ENCODE data around the gene SLC7A6.

SLC7A6 gene

GRCh38 chr16:68264128-68265077 lies at the start of gene SLC7A6:
TSS of gene SLC7A6 (plus strand) at chr16:68264526. CDS start at chr16:68274727, 10,201 bp downstream.
- DNase-seq (ENCODE audit: low read depth in 2 of 2) = peak; percentile 79 to 82

GRCh38 chr16:68214726-68215125 lies 49.6 kb upstream of the SLC7A6 start:
- DNase-seq (ENCODE audit: low read depth in 2 of 2) = no peak

- DNase-seq (ENCODE audit: low read depth in 2 of 2) = no peak
Measured at GRCh38 chr16:68215302-68215701, 49.0 kb upstream of the SLC7A6 start.

GRCh38 chr16:68216240-68216639 lies 48.1 kb upstream of the SLC7A6 start:
- no peak for DNase-seq (ENCODE audit: low read depth in 2 of 2)

- DNase-seq (ENCODE audit: low read depth in 2 of 2) = no peak
Measured at GRCh38 chr16:68217506-68217905, 46.8 kb upstream of the SLC7A6 start.

GRCh38 chr16:68219725-68220351 lies 44.5 kb upstream of the SLC7A6 start:
- no peak for DNase-seq (ENCODE audit: low read depth in 2 of 2)

GRCh38 chr16:68223072-68223471 lies 41.3 kb upstream of the SLC7A6 start:
- DNase-seq (ENCODE audit: low read depth in 2 of 2) = no peak

GRCh38 chr16:68226116-68226515 lies 38.2 kb upstream of the SLC7A6 start:
- no peak for DNase-seq (ENCODE audit: low read depth in 2 of 2)

- no peak for DNase-seq (ENCODE audit: low read depth in 2 of 2)
Measured at GRCh38 chr16:68227183-68227793, 37.0 kb upstream of the SLC7A6 start.

GRCh38 chr16:68227850-68228553 lies 36.3 kb upstream of the SLC7A6 start:
- no peak for DNase-seq (ENCODE audit: low read depth in 2 of 2)

- DNase-seq (ENCODE audit: low read depth in 2 of 2) = no peak
Measured at GRCh38 chr16:68228652-68229051, 35.7 kb upstream of the SLC7A6 start.

- DNase-seq (ENCODE audit: low read depth in 2 of 2) = no peak
Measured at GRCh38 chr16:68229431-68230175, 34.7 kb upstream of the SLC7A6 start.

GRCh38 chr16:68230176-68230571 lies 34.2 kb upstream of the SLC7A6 start:
- no peak for DNase-seq (ENCODE audit: low read depth in 2 of 2)

GRCh38 chr16:68230956-68231355 lies 33.4 kb upstream of the SLC7A6 start:
- no peak for DNase-seq (ENCODE audit: low read depth in 2 of 2)

- no peak for DNase-seq (ENCODE audit: low read depth in 2 of 2)
Measured at GRCh38 chr16:68231384-68232136, 32.8 kb upstream of the SLC7A6 start.

- DNase-seq (ENCODE audit: low read depth in 2 of 2) = no peak
Measured at GRCh38 chr16:68232335-68232734, 32.0 kb upstream of the SLC7A6 start.

- DNase-seq (ENCODE audit: low read depth in 2 of 2) = no peak
Measured at GRCh38 chr16:68233085-68233834, 31.1 kb upstream of the SLC7A6 start.

GRCh38 chr16:68233835-68234187 lies 30.5 kb upstream of the SLC7A6 start:
- DNase-seq (ENCODE audit: low read depth in 2 of 2) = no peak

- no peak for DNase-seq (ENCODE audit: low read depth in 2 of 2)
Measured at GRCh38 chr16:68234188-68235107, 29.9 kb upstream of the SLC7A6 start.

Measured in stimulated activated CD4-positive, alpha-beta T cell treated with anti-CD3 and anti-CD28 coated beads, Interleukin-15, amount 100 ng/mL, for 48 hours (primary cell).